Keratinocyte (primary cell): ENCODE data around the gene TIAL1. TPM values are rescaled to one million over a fixed set of nuclear protein-coding genes. Genes with fewer than 3 reads are reported as not detected.
A peak's percentile ranks its signal among the peaks of the same experiment; 100 is the strongest.

Source experiments
- DNase-seq: peaks from one replicate; pipeline ENCODE4 v3.0.0-alpha.2; 2011; ENCODE audit warnings: low read depth, missing footprints, low spot score
- FAIRE-seq: peaks from 2 replicates; lab custom pipeline; 2011; peaks lifted over from hg19 to GRCh38; lab: Jason Lieb, UNC
- H2AFZ ChIP-seq: 2 replicates; pipeline ENCODE4 v1.6.0; 2012; ENCODE audit warnings: low read length, control low read depth, inconsistent platforms; ENCODE audit not compliant: control insufficient read depth
- H3K27ac ChIP-seq: 2 replicates; pipeline ENCODE4 v1.5.1; 2011; ENCODE audit warnings: low read length; ENCODE audit not compliant: control insufficient read depth, insufficient read depth
- H3K27me3 ChIP-seq: 3 replicates; pipeline ENCODE4 v1.6.0; 2011; ENCODE audit warnings: low read length; ENCODE audit not compliant: control insufficient read depth, insufficient read depth; ENCODE audit errors: extremely low read depth
- H3K36me3 ChIP-seq, 2 experiments: 2 replicates in 1 of 2; 3 replicates in 1 of 2; pipeline ENCODE4 v1.5.1; 2011; ENCODE audit warnings: low read length in 2 of 2, mild to moderate bottlenecking in 1 of 2; ENCODE audit not compliant: control insufficient read depth in 2 of 2, insufficient read depth in 2 of 2; ENCODE audit errors: extremely low read depth in 1 of 2
- H3K4me1 ChIP-seq: 3 replicates; pipeline ENCODE4 v1.5.1; 2011; ENCODE audit warnings: low read length; ENCODE audit not compliant: control insufficient read depth, insufficient read depth; ENCODE audit errors: extremely low read depth
- H3K4me2 ChIP-seq: 3 replicates; pipeline ENCODE4 v1.6.0; 2011; ENCODE audit warnings: low read depth, low read length; ENCODE audit not compliant: control insufficient read depth, insufficient read depth; ENCODE audit errors: extremely low read depth
- H3K4me3 ChIP-seq, 3 experiments: fragments of 200-600 bp in 1 of 3; sonication (generic) in 1 of 3; 2 replicates in 2 of 3; 3 replicates in 1 of 3; pipeline ENCODE4 v1.5.1; 2011 to 2016; ENCODE audit warnings: low read length in 3 of 3, mild to moderate bottlenecking in 3 of 3, control low read depth in 2 of 3, inconsistent platforms in 1 of 3, low read depth in 1 of 3, mixed read lengths in 1 of 3, mixed run types in 1 of 3, moderate library complexity in 1 of 3; ENCODE audit not compliant: control insufficient read depth in 2 of 3, insufficient read depth in 2 of 3; ENCODE audit errors: extremely low read depth in 1 of 3
- H3K79me2 ChIP-seq: 2 replicates; pipeline ENCODE4 v1.6.0; 2012; ENCODE audit warnings: low read length; ENCODE audit not compliant: control insufficient read depth, insufficient read depth
- H3K9ac ChIP-seq: 3 replicates; pipeline ENCODE4 v1.6.0; 2011; ENCODE audit warnings: low read length; ENCODE audit not compliant: control insufficient read depth, insufficient read depth; ENCODE audit errors: extremely low read depth
- H3K9me1 ChIP-seq: 3 replicates; pipeline ENCODE4 v1.6.0; 2011; ENCODE audit warnings: low read length; ENCODE audit not compliant: control insufficient read depth, insufficient read depth; ENCODE audit errors: extremely low read depth
- H3K9me3 ChIP-seq: 2 replicates; pipeline ENCODE4 v1.5.1; 2012; ENCODE audit warnings: low read depth, low read length; ENCODE audit not compliant: control insufficient read depth
- H4K20me1 ChIP-seq: 3 replicates; pipeline ENCODE4 v1.6.0; 2011; ENCODE audit warnings: low read length; ENCODE audit not compliant: control insufficient read depth, insufficient read depth; ENCODE audit errors: extremely low read depth
- CTCF ChIP-seq, 3 experiments: IDR thresholded peaks in 1 of 3; conservative IDR thresholded peaks in 1 of 3; optimal IDR thresholded peaks in 1 of 3; 2 replicates in 2 of 3; 3 replicates in 1 of 3; pipeline versions ENCODE3 to v1.5.1; 2011; ENCODE audit warnings: low read length in 3 of 3, mild to moderate bottlenecking in 3 of 3, moderate library complexity in 2 of 3, control low read depth in 1 of 3, inconsistent platforms in 1 of 3; ENCODE audit not compliant: insufficient read depth in 2 of 3; ENCODE audit errors: extremely low read depth in 1 of 3
- EZH2 ChIP-seq: IDR thresholded peaks from one replicate; pipeline ENCODE4 v1.6.1; 2012; ENCODE audit warnings: inconsistent platforms, mild to moderate bottlenecking, low read length, moderate library complexity
- dilution Hi-C: fragments of 300-500 bp; cut with MboI; formaldehyde crosslinking; loops from one replicate; pipeline ENCODE4 v1.7.0; 2020; ENCODE audit warnings: low sequenced_read_pairs; ENCODE audit not compliant: extremely low pct_ligation_motif_present
- polyA plus RNA-seq, 5 experiments: library from polyadenylated mRNA; depleted of rRNA in 3 of 5; stranded (reverse) in 3 of 5; stranded (forward) in 1 of 5; unstranded in 1 of 5; fragments of >200 nt; gene quantifications; 1 replicate in 1 of 5; 2 replicates in 3 of 5; 3 replicates in 1 of 5; pipeline versions ENCODE4 v1.2.1 to v1.2.3, GENCODE V29; 2011 to 2012; ENCODE audit warnings: missing spikeins in 2 of 5, low read depth in 1 of 5, low replicate concordance in 1 of 5

Gene TIAL1
- polyA plus RNA-seq, 1 donor (not counting 4 experiments of a cell fraction or from before 2014, with no cell fraction given) = 117 TPM

DNA sequence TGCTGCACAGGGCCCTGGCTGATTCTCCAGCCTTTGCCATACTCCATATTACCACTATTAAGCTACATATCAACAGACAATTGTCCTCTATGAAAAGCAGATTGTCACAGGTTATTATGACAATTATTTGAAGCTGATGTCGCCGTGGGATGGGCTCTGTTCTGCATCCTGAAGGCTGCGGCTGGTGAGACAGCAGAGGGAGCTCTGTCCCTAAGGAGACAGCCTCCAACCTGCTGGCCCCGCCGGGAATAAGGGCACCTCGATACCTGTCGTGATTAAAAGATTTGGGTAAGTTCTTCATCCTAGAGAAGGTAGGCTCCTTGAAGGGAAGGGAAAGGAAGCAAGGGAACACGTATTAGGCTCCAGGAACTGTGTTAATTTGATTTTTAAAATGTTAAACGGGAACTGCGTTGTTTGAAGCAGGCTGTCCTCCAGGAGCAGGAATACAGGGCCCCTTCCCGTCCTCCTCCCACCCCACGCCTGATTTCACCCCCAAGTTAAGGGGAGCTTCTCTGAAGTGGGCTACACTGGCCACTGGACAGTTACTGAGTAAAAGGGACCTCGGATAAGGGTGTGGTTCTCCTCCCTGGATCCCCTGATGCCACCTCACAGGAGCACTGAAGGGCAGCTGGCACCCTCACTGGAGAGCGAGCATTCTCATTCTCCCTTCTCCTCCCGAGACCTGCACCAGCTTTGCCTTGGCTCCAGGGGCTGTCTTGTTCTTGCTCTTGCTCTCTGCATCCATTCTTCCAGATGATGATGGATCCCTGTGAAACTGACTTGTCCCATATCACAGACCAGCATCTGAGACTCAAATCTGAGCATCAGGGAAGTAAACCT, 11.8 kb upstream of the TIAL1 start:
- no peaks in the 10 kb centered on the region for H3K9me3 ChIP-seq
- H3K9ac ChIP-seq = no peak overlapping the region
- no peaks in the 10 kb centered on the region for H3K27me3 ChIP-seq
- H3K4me2 ChIP-seq = no peak overlapping the region
- FAIRE-seq (peak; percentile 84), DNase-seq (no peak)
- dilution Hi-C loops = no loop called here
- H3K36me3 ChIP-seq = no peaks in the 10 kb centered on the region
- no peaks in the 10 kb centered on the region for H4K20me1 ChIP-seq
- H3K4me3 ChIP-seq = no peak overlapping the region
- no peak overlapping the region for H3K27ac ChIP-seq
- H3K9me1 ChIP-seq = no peaks in the 10 kb centered on the region
- H3K4me1 ChIP-seq = no peaks in the 10 kb centered on the region
- no peaks in the 10 kb centered on the region for H3K79me2 ChIP-seq
- TF ChIP-seq EZH2 = no peak
- TF ChIP-seq CTCF (optimal IDR thresholded peaks at IDR 0.05 in 1 of 3, IDR thresholded peaks at IDR 0.05 in 1 of 3, conservative IDR thresholded peaks at IDR 0.05 in 1 of 3; ENCODE audit: extremely low read depth in 1 of 3, insufficient read depth in 2 of 3, low read length in 3 of 3) = peak; percentile 83 to 95 (median 83)
- peak overlapping the region; percentile 46 for H2AFZ ChIP-seq

DNA sequence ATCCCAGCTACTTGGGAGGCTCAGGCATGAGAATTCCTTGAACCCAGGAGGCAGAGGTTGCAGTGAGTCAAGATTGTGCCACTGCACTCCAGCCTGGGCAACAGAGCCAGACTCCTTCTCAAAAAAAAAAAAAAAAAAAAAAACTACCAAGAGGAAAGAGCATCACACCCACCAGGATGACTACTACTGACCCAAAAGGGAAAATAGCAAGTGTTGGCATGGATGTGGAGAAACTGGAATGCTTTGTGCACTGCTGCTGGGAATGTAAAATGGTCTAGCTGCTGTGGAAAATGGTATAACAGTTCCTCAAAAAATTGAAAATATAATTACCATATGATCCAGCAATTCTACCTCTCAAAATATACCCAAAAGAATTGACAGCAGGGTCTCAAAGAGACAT, 7.7 kb upstream of the TIAL1 start:
- H3K36me3 ChIP-seq = no peaks in the 10 kb centered on the region
- TF ChIP-seq EZH2 (no peak), CTCF (optimal IDR thresholded peaks at IDR 0.05 in 1 of 3, IDR thresholded peaks at IDR 0.05 in 1 of 3, conservative IDR thresholded peaks at IDR 0.05 in 1 of 3; ENCODE audit: extremely low read depth in 1 of 3, insufficient read depth in 2 of 3, low read length in 3 of 3) (no peak)
- no peaks in the 10 kb centered on the region for H3K9me3 ChIP-seq
- H3K27ac ChIP-seq = no peak overlapping the region
- H3K4me1 ChIP-seq = no peaks in the 10 kb centered on the region
- dilution Hi-C loops = no loop called here
- DNase-seq = no peak
- no peaks in the 10 kb centered on the region for H3K79me2 ChIP-seq
- H3K4me2 ChIP-seq = no peak overlapping the region
- no peaks in the 10 kb centered on the region for H3K27me3 ChIP-seq
- no peak overlapping the region for H2AFZ ChIP-seq
- H3K4me3 ChIP-seq = no peak overlapping the region
- no peak overlapping the region for H3K9ac ChIP-seq
- no peaks in the 10 kb centered on the region for H3K9me1 ChIP-seq
- FAIRE-seq = no peak
- no peaks in the 10 kb centered on the region for H4K20me1 ChIP-seq
